GM19455 (cell line): Measurements from ENCODE around the gene BPGM.

Source experiments
- ATAC-seq: cut with Tn5 transposase; IDR thresholded peaks from one replicate; pipeline ENCODE4 v1.9.1; 2021; ENCODE audit not compliant: unreplicated experiment

Gene BPGM

DNA sequence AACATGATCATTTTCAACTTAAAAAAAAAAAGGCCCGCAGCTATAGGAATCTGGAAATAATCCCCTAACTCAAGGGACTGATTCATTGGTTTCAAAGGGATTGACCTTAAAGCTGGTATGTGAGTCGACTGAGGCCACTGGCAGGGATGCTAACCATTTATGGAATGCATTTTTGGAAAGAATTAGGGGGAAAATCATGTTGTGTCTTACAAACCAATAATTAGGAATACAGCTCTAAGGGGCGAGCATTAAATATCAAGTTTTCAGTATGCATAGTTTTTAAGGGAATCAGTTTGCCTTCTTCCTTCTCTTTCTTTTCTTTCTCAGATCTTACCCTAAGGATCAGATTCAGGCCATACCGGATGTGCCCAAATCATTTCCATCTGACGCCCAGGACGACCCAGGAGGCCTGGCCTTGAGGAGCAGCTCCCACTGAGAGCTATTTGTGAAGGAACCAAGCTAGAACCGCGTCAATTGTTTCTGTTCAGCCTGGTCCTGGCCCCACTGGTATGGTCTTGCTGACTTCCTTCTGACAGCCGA is 48.7 kb downstream of the BPGM start:
- ATAC-seq, result no peak

- ATAC-seq, result no peak
These were observed 49.6 kb downstream of the BPGM start for GRCh38 chr7:134696261-134696660.

DNA sequence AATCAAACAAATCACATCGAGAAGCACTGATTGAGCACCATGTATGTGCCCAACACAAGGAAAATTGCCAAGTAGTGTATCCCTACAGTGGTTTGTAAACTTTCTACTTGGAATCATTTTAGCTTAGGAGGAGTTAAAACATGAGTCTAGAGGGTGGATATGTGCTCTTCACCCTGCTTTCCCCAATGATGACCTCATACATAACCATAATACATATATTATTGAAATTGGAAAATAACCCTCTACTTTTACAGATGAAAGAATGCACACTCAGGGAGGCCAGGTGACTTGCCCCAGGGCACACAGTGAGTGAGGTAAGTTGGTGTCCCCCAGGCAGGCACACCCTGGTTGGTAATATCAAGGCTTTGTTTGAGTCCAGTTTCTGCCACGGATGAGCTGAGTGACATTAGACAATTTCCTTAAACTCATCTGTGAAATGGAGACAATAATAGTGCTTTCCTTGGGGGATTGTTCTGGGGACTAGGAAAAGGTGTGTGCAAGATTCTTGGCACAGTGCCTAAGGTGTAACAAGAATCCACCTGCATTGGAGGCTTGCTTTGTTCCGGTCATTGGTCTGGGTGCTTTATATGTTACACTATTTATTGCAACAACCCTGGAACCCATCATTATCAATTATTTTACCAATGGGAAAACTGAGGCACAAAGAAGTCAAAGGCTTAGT is 50.7 kb downstream of the BPGM start:
- no peak for ATAC-seq

DNA sequence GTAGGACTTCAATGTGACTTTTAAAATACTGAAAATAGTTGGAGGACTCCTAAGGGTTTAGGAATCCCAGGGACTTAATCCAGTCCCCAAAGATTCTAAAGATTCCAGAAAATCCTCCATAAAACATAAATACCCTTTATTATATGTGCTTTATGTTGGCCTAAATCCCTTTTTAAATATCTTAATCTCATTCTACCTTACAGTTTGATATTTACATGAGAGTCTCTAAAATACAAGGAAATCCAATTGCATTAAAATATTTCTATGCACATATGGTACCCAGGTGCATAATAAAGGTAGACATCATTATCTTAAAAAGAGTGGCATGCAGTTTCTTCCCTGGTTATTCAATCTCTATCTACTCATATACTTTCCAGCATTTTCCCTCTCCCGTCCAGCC is 51.8 kb downstream of the BPGM start:
- no peak for ATAC-seq

DNA sequence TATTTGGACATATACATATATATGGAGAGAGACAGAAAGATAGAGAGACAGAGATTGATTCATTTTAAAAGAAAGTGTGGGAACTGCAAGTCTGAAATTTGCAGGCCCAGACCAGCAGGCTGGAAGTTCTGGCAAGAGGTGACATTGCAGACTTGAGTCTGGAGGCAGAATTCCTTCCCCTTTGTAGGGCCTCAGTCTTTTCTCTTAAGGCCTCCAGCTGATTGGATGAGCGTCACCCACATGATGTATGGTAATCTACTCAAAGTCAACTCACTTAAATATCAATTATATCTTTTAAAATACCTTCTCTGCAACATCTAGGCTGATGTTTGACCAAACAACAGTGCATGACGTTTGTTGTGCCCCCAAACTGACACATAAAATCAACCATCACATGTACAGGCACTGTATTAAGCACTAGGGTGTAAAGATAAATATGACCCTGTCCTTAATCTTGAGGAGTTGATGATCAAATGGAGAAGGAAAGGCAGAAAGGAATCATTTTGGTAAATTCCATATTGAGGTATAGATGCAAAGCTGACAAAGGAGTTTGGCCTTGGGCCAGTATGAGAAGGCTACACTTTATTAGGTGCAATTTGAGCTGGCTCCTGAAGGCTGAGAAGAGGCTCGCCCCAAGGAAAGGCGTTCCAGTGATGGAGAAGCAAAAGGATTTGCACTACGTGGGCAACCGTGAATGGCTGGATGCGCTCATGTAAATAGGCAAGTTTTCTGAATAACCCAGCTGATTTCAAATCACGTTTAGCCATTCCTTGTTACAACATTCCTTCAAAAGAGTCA is 52.6 kb downstream of the BPGM start:
- ATAC-seq, result no peak

DNA sequence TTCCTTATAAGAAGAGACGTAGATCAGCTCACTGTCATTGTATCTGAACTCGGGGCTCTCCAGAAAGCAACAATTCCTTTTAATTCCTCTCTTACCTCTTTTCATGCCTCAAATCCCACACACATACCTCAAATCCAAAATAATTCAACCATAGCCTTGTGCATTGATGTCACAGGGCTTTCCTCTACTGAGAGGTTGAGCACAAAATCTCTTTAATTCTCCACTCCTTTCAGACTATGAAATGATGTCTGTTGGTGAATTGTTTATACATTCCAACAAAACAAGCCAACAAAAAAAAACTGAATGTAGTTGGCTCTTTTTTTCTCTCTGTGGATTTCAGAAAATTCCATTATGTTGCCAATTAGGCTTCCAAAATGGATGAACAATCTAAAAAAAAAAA is 53.2 kb downstream of the BPGM start:
- ATAC-seq, result no peak

GRCh38 chr7:134701272-134701671 is 54.6 kb downstream of the BPGM start:
- ATAC-seq, result no peak

DNA sequence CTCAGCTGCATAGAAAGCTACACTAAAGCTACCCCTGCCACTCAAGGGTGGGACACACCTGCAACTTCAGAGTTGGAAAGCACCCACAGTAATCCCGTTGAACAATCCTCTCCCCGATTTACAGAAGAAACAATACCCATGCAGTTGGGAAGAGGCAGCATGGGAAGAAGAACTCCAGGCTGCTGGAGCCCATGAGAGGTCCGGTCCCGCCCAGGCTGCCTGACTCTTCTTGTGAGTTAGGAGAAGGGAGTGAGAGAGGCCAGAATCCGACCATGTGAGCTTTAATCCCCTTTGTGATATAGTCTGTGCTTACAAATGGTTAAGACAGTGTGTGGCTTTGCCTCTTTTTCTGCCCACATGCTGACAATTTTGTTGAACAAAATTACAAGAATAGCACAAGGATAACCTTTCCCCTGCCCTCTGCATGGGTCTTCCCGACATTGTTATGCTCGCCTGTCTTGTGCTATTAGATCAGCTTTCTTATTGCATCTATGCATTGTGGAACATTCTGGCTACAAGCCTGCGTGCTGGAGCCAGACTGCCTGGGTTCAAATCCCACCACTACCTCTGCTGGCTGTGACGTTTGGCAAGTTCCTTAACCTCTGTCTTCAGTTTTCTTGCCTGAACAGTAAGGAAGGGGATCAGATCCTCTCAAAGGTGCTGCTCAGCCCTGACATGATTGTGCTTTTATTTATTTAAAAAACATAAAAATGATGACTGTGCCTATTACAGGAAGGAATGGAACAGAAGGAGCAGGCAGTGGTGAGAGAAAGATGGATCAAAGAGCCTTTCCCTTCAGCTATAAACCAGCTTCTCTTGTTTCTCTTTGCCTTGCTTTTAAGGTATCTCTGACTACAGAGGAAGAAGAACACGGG is 56.0 kb downstream of the BPGM start:
- ATAC-seq, result no peak

DNA sequence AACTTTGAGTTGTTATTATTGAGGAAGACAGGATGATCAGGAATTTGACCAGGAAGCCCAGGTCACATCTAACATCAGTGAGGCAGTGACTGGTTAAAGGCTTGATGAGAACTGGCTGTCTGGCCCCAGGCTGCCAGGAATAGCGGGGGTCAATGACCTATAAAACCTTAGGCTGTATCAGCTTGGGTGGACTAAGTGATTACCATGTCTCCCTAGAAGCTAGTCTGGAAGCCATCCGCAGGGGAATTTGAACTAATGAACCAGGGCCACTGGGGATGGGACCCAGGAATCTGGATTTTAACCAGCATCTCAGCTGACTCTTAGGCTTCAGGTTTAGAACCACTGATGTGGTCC is 56.6 kb downstream of the BPGM start:
- no peak for ATAC-seq

DNA sequence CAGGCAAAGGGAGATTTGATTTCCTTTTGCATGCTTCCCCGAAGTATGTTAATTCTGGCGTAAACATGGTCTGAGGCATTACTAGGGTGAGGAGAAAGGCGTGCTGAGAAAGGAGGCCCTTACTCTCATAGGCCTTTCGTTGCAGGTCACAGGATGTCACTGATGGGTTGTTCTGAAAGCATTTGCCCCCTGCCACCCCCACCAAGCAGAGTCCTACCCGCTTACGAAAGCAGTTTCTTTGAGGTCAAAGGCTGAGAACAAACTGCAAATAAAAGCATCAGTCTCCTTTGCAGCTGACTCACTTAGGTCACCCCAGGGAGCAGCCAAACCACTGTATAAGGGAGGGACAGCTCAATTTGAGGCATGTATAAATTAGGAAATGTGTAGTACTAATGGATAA is 57.1 kb downstream of the BPGM start:
- no peak for ATAC-seq

GRCh38 chr7:134704827-134705226 is 58.2 kb downstream of the BPGM start:
- ATAC-seq, result no peak

GRCh38 chr7:134705716-134706115 is 59.1 kb downstream of the BPGM start:
- no peak for ATAC-seq

DNA sequence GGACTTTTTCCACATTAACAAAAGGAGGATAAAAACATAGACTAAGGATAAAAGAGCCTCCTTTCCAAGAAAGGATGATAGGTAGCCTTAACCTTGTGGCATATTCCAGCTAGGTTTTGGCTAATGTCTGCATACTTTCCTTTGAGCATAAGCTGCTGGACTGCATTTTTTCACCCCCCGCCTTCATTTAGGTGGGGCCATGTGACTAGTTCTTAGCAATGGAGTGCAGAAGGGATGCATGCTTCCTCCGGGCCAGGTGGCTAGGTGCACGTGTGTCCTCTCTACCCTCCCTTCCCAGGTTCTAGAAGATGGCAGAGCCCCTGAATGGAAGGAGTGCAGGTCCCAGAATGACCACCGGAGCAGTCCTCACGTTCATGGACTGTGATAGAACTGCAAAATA is 59.8 kb downstream of the BPGM start:
- no peak for ATAC-seq

GRCh38 chr7:134707663-134708378 is 61.2 kb downstream of the BPGM start:
- ATAC-seq, result no peak

GRCh38 chr7:134708692-134709091 is 62.0 kb downstream of the BPGM start:
- ATAC-seq, result no peak

DNA sequence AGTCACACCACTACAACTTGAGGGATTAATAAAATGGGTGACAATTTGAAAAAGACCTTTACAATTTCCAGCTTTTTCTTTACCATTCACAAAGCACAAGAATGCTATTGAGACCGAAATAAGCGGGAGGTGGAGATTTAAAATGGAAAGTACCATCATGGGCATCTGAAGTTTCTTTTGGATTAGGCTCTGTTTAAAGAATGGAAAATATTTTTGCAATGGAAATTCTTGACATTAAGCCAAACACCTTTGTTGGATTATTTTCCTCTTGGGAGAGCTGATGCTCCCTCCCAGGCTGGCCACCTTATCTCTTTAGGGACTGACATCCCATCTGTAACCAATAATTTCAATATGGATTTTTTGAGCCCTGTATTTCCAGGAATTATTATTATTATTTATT is 62.5 kb downstream of the BPGM start:
- ATAC-seq, result no peak

DNA sequence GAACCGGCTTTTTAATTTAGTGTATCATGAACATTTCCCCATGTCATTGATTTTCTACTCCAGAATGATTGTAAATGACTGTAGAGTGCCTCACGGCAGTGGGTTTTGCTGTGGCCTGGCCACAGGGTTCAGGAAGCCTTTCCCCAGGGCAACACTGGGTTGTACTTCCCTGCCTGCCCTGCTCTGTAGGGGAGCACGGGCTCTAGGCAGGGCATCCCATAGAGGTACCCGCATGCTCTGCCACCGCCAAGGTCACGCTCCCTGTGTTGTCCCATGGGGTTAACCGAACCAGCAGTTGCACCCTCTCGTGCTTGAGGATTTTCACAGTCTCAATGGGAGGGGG is 63.8 kb downstream of the BPGM start:
- no peak for ATAC-seq

DNA sequence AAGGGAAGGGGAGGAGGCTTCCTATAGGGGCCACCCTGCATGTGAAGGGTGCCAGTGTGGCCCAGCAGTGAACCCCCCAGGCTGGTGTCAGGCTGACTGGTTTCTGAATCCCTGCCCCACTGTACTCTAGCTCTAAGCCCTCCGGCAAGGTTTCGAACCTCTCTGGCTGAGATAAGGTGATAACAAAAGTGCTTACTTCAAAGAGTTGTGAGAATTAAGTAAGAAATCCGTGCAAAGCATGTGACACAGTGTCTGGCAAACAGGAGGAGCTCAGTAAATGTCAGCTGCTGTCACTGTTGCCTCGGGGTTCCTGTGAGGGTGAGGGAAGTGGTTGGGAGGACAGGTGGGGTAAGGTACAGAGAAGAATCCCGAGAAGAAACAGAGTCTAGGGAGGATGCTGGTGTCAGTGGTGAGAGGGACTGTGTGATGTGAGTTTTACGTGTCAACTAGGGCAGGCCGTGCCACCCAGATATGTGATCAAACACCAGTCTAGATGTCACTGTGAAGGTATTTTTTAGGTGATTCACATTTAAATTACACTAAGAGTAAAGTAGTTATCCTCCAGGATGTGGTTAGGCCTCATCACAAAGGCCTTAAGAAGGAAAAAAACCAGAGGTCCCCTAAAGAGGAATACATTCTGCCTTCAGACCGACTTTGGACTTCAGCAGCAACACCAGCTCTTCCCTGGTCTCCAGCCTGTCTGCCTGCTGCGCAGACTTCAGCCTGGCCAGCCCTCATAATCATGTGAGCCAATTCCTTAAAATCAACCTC is 64.4 kb downstream of the BPGM start:
- no peak for ATAC-seq

DNA sequence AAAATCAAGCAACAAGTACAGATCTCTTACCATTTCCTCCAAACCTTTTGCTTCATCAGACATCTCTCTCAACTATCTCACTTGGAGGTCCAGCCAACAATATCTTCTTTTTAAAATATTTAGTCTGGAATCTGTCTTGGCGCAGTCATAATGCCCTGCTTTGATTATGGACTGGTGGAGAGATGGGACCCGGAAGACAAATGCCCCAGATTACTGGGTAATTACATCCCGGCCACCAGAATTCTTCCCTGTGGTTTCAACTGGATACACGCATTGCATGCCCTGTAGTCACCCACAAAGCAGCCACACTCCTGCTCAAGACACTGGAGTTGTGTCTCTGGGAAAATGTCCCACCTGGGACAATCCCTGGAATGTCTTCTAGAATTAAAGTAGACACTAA is 65.5 kb downstream of the BPGM start:
- no peak for ATAC-seq

- ATAC-seq, result no peak
These were observed 68.0 kb downstream of the BPGM start for GRCh38 chr7:134714470-134715205.
